Stimulated activated CD8-positive, alpha-beta memory T cell treated with anti-CD3 and anti-CD28 coated beads, Interleukin-7, amount 100 ng/mL, for 1 hour (primary cell): ENCODE measurements around the gene FAM136A.
A peak's percentile ranks its signal among the peaks of the same experiment; 100 is the strongest.
"Not testable (repeated sequence)": the region's sequence is repeated elsewhere in the genome, so short reads cannot be mapped to it uniquely, and the experiment has no call there.

ENCODE experiments used
- DNase-seq, 2 donors: peaks; one replicate each; pipeline ENCODE4 v3.0.0-alpha.2; 2020; ENCODE audit warnings: low read depth in 2 of 2

Gene FAM136A

DNA sequence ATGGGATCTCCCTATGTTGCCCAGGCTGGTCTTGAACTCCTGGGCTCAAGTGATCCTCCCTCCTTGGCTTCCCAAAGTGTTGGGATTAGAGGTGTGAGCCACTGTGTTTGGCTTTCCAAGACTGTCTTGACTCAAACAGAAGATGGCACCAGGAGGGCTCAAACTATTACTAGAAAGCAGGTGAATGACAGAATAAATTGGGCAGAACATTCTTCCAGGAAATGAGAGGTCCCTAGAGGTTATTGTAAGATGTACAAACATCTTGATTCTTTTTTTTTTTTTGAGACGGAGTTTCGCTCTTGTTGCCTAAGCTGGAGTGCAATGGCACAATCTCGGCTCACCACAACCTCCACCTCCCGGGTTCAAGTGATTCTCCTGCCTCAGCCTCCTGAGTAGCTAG is 4.0 kb downstream of the FAM136A start:
- DNase-seq = not testable (repeated sequence)

DNA sequence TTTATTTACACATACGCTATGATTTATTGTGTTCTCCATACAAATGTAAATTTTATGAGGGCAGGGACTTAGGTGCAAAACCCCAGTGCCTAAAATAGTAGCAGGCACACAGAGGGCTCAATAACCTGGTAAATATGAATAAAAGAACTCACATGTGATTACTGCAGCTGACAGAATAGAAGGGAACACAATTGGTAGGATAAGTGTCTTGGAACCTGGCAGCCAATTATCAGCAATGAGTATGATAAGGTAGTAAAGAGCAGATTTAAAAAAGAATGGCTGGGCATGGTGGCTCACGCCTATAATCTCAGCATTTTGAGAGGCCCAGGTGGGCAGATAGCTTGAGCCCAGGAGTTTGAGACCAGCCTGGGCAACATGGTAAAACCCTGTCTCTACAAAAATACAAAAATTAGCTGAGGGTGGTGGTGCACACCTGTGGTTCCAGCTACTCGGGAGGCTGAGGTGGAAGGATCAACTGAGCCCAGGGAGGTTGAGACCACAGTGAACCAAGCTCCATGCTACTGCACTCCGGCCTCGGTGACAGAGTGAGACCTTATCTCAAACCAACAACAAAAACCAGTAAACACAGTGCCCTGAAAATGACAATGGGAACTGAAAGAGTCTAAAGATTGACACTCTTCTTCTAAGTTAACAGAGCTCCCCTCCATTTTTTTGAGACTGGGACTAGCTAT is 18.2 kb downstream of the FAM136A start:
- no peak for DNase-seq

DNA sequence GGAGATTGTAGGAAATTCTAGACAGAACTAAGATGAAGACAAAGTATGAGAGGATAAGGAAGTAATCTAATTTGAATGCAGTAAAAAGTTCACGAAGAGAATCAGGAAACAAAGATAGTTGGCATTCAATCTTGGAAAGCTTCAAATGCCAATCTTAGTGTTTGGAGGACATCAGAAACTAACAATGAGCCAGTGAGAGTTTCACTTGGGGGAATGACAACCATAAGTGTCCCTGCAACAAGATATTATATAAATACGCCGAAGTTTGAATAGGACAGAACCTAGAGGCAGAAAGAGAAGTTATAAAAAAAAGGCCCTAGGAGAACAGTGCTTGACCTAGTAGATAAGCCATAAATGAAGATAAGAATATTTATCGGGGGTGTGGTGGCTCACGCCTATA is 19.4 kb downstream of the FAM136A start:
- DNase-seq = no peak

DNA sequence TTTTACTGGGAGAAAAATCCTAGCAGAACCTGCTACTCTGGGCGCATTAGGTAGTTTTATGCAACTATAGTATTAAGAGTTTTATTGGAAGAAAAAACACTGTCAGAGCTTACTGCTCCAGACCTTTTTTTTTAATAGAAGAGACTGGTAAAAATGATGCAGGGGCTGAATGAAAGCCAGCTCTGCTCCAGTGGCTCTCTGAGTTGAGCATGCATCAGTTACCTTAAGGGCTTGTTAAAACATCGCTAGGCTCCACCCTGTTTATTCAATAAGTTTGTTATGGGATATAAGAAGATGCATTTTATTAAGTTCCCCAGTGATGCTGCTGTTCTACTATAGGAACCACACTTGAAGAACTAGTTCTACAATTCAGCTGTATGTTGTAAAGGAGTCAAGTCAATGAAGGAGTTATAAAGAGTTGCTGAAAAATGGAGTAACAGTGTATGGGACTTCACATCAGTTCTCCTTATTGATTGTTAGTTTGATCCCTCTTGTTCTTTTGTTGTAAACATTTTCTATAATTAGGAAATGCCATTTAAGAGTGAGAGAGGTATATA is 21.5 kb downstream of the FAM136A start:
- DNase-seq = no peak

DNA sequence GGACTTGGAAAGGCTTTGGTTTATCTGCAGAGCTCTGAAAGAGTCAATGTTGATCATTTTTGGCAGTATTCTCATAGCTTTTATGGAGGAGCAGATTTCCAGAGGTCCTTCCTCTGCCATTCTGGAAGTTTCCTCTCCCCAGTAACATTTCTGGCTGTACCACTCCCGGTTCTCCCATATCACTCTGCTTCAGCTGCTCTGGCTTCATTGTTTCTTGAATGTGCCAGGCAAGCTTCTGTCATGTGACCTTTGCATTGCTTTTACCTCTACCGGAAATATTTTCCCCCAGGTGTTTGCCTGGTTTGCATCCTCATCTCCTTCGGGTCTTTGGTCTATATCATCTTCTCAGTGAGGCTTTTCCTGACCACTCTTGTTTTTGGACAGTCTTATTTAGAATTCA is 31.5 kb downstream of the FAM136A start:
- no peak for DNase-seq

DNA sequence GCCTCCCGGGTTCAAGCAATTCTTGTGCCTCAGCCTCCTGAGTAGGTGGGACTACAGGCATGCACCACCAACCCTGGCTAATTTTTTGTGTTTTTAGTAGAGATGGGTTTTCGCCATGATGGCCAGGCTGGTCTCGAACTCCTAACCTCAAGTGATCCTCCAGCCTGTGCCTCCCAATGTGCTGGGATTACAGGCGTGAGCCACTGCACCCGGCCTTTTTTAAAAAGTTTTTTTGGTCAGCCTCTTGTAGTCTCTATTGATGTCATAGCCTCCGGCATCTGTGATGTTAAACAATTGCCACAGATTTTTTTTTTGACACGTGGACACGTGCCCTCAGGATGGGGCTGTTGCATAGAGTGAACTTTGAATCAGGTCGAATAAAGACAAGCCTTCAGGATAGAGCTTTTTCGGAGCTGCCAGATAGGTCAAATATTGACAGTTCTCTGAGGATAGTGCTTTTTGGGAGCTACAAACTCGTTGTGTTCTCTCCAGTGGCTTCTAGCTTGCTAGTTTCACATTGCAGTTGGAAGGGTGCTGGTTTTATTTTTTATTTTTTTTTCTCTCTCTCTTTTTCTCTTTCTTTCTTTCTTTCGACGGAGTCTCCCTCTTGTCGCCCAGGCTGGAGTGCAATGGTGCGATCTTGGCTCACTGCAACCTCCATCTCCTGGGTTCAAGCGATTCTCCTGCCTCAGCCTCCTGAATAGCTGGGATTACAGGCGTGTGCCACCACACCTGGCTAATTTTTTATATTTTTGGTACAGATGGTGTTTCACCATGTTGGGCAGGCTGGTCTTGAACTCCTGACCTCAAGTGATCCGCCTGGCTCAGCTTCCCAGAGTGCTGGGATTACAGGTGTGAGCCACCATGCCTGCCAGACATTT is 32.2 kb downstream of the FAM136A start:
- not testable (repeated sequence) for DNase-seq

DNA sequence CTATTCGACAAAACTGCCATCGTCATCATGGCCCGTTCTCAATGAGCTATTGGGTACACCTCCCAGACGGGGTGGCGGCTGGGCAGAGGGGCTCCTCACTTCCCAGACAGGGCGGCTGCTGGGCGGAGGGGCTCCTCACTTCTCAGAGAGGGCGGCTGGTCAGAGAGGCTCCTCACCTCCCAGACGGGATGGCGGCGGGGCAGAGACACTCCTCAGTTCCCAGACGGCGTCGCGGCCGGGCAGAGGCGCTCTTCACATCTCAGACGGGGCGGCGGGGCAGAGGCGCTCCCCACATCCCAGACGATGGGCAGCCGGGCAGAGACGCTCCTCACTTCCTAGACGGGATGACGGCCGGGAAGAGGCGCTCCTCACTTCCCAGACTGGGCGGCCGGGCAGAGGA is 34.9 kb downstream of the FAM136A start:
- DNase-seq = not testable (repeated sequence)

DNA sequence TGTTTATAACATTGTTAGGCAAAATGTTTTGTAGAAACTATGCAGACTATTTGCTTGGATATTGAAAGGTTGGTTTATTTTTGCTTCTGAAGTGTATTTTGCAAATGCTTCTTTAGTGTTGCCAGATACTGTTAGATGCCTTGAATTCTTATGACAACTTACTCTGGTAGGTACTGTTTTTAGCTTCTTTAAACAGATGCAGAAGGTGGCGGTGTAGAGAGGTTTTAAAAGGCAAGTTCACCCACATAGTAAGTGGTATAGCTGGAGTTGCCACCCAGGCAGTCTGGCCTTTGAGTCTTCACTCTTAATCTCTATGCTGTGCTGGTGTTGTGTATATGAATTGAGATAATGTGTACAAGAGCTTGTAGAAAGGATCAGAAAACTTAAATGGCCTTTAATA is 40.4 kb downstream of the FAM136A start:
- DNase-seq = no peak

DNA sequence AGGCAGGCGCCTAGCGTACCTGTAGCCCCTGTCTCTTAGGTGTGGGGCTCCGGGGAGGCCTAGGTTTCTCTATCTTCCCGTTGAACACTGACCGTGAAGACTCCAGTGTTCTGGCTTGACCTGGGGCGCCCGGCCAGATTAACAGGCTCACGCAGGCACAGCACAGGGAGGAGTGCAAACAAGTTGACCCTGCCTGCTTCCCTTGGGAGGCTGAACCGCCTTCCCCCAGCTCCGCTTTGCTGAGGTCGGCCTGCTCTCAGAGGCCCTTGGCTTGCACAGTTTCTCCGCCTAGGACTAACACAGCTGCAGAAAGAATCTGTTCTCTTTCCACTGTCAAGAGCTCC is 43.4 kb downstream of the FAM136A start:
- no peak for DNase-seq

DNA sequence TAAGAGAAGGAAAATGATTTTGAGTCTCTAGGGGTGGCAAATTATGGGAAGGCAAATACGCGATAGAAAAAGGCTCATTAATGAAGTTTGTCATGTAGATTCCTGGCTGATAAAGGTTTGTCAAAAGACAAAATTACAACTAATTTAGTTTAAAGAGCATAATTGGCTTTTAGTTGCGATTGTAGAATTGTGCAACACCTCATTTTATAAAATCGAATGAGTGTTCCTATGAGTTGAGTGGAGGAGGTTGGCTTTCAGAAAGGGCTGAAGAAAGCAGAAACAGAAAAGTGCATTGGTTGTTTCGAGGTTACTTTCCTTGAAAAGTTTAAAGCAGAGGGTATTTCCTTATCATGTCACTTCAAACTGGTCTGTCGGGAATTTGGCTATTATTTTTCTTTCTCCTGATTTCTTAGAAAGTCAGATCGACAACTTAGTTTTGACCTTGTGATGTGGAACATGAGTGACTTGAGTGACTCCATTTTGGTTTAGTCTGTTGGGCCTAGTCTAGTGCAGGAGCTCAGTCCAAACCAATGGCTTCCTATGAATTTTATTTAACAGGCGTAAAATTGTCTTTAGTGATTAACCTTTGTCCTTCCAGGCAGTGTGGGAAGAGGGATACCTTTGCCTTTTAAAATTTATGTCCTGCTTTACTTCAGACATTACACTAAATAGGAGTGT is 46.1 kb downstream of the FAM136A start:
- no peak for DNase-seq

DNA sequence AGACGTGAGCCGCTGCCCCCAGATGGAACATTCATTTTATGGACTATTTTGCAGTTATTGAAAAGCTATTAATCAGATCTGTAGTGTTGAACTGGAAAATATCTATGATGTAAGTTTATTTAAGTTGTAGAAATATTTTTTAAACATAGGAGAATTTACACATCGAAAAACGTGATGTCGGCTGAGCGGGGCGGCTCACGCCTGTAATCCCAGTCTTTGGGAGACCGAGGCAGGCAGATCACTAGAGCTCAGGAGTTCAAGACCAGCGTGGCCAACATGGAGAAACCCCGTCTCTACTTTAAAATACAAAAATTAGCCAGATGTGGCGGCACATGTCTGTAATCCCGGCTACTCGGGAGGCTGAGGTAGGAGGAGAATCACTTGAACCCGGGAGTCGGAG is 51.4 kb downstream of the FAM136A start:
- DNase-seq = no peak

DNA sequence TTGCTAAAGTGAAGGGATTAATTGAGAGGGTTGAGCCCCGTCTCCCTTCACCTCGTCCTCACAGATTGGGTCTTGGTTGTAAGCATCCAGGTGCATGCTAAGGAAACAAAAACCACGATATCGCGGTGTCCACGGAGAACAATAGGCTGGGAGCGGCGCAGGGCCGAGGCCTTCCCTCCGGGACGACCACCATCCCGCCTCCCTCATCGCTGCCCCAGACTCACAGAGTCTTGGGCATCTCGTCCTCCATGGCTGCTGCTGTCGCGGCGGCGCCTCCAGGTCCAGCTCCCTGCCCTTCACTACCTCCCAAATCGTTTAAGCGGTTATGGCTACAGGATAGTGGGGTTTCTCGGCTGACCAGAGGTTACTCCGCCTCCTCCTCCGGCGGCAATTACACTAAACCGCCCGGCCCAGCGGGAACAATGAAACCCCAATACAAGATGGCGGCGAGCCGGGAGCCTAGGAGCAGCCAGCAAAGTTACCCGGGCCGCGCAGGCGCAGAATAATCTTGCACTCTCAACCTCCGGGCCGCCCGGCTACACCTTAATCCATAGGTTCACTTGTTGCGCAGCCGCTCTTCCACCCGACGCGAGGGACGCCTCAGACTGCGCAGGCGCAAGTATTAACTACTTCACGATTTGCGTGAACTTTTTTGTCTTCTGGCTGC is 53.6 kb downstream of the FAM136A start, which contains the start of gene TIA1:
TSS of gene TIA1 (minus strand) at position 448 of the 667 bp plus-strand sequence. CDS start at position 250, 198 bp downstream.
- peak; percentile 93 to 96 for DNase-seq

DNA sequence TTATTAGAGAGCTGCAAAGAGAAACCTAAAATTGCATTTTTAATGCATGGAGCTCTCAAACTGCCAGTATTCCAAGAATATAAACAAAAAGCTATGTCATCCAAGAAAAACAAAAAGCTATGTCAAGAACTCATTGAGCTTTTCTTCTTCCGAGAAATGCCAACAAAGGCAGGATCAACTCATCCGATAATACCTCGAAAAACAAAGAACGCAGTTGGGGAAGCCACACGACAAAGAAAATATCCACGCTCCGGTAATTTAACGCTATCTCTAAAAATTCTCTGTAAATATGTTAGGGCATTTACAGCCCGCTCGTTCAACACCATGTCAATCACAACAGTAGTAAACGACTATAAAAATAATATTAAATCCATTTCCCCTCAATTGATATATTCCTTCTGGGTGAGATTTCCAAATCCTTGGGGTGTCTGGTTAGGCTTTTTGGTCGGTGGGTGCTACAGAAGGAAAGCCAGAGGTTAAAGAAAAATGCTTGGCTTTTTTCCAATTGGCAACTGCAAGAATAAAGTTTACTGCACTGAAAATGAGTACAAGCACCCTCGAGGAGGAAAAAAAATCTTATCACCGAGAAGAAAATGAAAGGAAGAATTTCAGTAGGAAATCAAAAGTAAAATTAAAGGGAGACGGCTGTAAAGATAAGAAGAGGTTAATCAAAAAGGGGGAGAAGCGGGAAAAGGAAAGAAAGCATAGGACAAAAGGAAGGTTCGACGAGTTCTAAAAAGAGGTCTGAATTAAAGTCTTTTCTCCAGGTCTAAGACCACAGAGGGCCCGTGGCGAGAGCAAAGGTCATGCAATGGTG is 54.3 kb downstream of the FAM136A start:
- no peak for DNase-seq
